Fibroblast of villous mesenchyme (primary cell): ENCODE measurements around the gene TBC1D22A. TPM values are rescaled to one million over a fixed set of nuclear protein-coding genes. Genes with fewer than 3 reads are reported as not detected.

Source experiments
- DNase-seq: peaks from one replicate; pipeline ENCODE4 v3.0.0-alpha.2; 2010; ENCODE audit warnings: low read depth
- H3K4me3 ChIP-seq: 2 replicates; pipeline ENCODE4 v1.5.1; 2011; ENCODE audit warnings: low read depth, mild to moderate bottlenecking, low read length
- total RNA-seq: library from RNA; depleted of rRNA; stranded (reverse); fragments of >200 nt; gene quantifications from 2 replicates; pipeline ENCODE4 v1.2.3, GENCODE V29; 2012
- TF ChIP-seq, protein P1 (sequence below): IDR thresholded peaks from 2 replicates; pipeline ENCODE4 v1.5.1; 2012; ENCODE audit warnings: low read depth, mild to moderate bottlenecking, low read length; ENCODE audit not compliant: insufficient read depth

TBC1D22A gene
- total RNA-seq, 1 donor, result 12.5 TPM

- DNase-seq, result no peak
- no peak overlapping the region for H3K4me3 ChIP-seq
- TF ChIP-seq, protein P1, sequence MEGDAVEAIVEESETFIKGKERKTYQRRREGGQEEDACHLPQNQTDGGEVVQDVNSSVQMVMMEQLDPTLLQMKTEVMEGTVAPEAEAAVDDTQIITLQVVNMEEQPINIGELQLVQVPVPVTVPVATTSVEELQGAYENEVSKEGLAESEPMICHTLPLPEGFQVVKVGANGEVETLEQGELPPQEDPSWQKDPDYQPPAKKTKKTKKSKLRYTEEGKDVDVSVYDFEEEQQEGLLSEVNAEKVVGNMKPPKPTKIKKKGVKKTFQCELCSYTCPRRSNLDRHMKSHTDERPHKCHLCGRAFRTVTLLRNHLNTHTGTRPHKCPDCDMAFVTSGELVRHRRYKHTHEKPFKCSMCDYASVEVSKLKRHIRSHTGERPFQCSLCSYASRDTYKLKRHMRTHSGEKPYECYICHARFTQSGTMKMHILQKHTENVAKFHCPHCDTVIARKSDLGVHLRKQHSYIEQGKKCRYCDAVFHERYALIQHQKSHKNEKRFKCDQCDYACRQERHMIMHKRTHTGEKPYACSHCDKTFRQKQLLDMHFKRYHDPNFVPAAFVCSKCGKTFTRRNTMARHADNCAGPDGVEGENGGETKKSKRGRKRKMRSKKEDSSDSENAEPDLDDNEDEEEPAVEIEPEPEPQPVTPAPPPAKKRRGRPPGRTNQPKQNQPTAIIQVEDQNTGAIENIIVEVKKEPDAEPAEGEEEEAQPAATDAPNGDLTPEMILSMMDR, result no peak
Observed at GRCh38 chr22:47034076-47034808, 271.8 kb downstream of the TBC1D22A start.

DNA sequence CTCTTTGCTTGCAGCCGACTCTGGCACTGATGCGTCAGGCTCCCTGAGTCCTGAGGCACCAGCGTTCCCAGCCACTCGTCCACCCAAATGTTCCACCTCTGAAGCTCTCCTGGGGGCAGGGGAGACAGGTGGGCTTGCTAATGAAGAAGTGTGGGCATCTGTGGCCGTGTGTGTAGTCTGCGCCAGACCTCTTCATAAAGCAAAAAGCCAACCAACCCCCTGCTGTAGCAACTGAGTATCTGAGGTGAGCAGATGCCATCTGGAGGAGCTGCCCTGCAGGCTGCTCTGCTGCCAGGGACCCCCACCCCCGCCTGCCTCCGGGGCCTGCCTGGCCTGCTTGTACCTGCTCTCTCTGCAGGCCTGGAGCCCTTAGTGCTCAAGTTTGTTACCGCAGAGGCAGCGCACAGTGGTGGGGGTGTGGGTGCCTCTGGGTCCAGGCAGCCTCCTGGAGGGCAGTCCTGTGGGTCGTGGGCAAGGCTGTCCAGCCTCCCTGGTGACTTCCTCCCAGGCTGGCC lies 272.5 kb downstream of the TBC1D22A start:
- TF ChIP-seq, protein P1, result no peak
- no peak overlapping the region for H3K4me3 ChIP-seq
- no peak for DNase-seq

- TF ChIP-seq, protein P1, result no peak
- no peak overlapping the region for H3K4me3 ChIP-seq
- DNase-seq, result no peak
Observed at GRCh38 chr22:47035425-47035881, 273.0 kb downstream of the TBC1D22A start.

DNA sequence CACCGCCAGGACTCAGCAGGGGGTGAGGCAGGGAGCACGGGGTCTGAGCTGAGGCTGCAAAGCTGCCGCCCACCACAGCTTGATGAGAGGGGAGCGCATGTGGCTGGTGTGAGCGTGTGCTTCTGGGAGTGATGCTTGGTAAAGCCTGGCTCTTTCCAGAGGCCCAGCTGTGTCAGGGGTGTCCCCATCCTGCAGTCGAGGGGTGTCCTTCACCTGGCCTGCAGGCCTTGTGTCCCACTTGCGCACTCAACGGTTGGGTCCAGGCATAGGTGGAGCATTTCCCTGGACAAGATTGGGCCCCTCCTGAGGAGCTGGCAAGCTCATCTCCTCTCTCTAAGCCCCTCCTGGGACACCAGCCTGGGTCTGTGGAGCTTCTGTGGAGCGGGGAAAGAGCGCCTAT lies 273.9 kb downstream of the TBC1D22A start:
- no peak overlapping the region for H3K4me3 ChIP-seq
- DNase-seq, result no peak
- TF ChIP-seq, protein P1, result no peak

- TF ChIP-seq, protein P1, result no peak
- no peak for DNase-seq
- no peak overlapping the region for H3K4me3 ChIP-seq
Observed at GRCh38 chr22:47036936-47037485, 274.6 kb downstream of the TBC1D22A start.

- no peak for DNase-seq
- no peak overlapping the region for H3K4me3 ChIP-seq
- TF ChIP-seq, protein P1, result no peak
Observed at GRCh38 chr22:47038206-47038835, 275.9 kb downstream of the TBC1D22A start.
